ENCODE results near the gene CYP2A6. TPM values are rescaled to one million over a fixed set of nuclear protein-coding genes. Genes with fewer than 3 reads are reported as not detected.

The CYP2A6 gene
- total RNA-seq, result not detected in 2 replicates

GRCh38 chr19:40850277-40850676 lies at the start of gene CYP2A6:
Gene CYP2A6 (minus strand): TSS chr19:40850447. CDS start chr19:40850426, 21 bp downstream.

GRCh38 chr19:40882062-40882461 lies 31.8 kb upstream of the CYP2A6 start, which contains the start of gene CYP2A7:
Gene CYP2A7 (minus strand): TSS chr19:40882231. CDS start chr19:40882210, 21 bp downstream.

GRCh38 chr19:40798683-40799557 lies 51.3 kb downstream of the CYP2A6 start, which contains the start of gene EGLN2:
Gene EGLN2 (plus strand): TSS chr19:40799191. CDS start chr19:40800573, 1,382 bp downstream.

Other genes with a start within 250 kb of the CYP2A6 start
- 32.6 and 35.1 TPM in 2 replicates for gene LTBP4, start 249.1 kb downstream of the CYP2A6 start, total RNA-seq
- 41.7 and 48.8 TPM in 2 replicates for gene NUMBL, start 159.8 kb downstream of the CYP2A6 start, total RNA-seq
- gene COQ8B, start 133.6 kb downstream of the CYP2A6 start, total RNA-seq, result 39.1 and 52.5 TPM in 2 replicates
- gene ITPKC, start 133.3 kb downstream of the CYP2A6 start, total RNA-seq, result 13.0 and 14.1 TPM in 2 replicates
- 1.1 and 1.5 TPM in 2 replicates for gene ACTMAP, start 100.0 kb downstream of the CYP2A6 start, total RNA-seq
- 31.0 and 31.1 TPM in 2 replicates for gene SNRPA, start 99.2 kb downstream of the CYP2A6 start, total RNA-seq
- gene MIA, start 74.9 kb downstream of the CYP2A6 start, total RNA-seq, result not detected in 2 replicates
- gene RAB4B, start 72.2 kb downstream of the CYP2A6 start, total RNA-seq, result 14.3 and 17.5 TPM in 2 replicates
- 91.1 and 112 TPM in 2 replicates for gene EGLN2, start 51.3 kb downstream of the CYP2A6 start, total RNA-seq
- gene CYP2A7, start 31.8 kb upstream of the CYP2A6 start, total RNA-seq, result not detected in 2 replicates
- gene CYP2B6, start 140.8 kb upstream of the CYP2A6 start, total RNA-seq, result not detected in 2 replicates
- gene CYP2A13, start 238.0 kb upstream of the CYP2A6 start, total RNA-seq, result not detected in 2 replicates